Body of pancreas (tissue), 4 donors: ENCODE results near the gene SART3. TPM values are rescaled to one million over a fixed set of nuclear protein-coding genes. Genes with fewer than 3 reads are reported as not detected.
"Not testable (repeated sequence)": the region's sequence is repeated elsewhere in the genome, so short reads cannot be mapped to it uniquely, and the experiment has no call there.

Source experiments
- ATAC-seq: fragments of 150-250 bp; one replicate; pipeline ENCODE4 v1.9.1; 2016
- DNase-seq, 4 donors: peaks; one replicate each; pipeline ENCODE4 v3.0.0-alpha.2; 2019
- H3K27ac ChIP-seq, 4 donors: fragments of 200-600 bp; sonication (generic); 1 replicate in 3 of 4; 2 replicates in 1 of 4; pipeline versions ENCODE4 v1.5.1 to v1.6.1; 2016 to 2019; ENCODE audit warnings: mild to moderate bottlenecking in 1 of 4, mixed read lengths in 1 of 4, moderate library complexity in 1 of 4
- H3K27me3 ChIP-seq, 2 donors: fragments of 200-600 bp; sonication (generic); one replicate each; pipeline ENCODE4 v1.6.0; 2016; ENCODE audit warnings: mild to moderate bottlenecking in 1 of 2
- H3K36me3 ChIP-seq, 2 donors: fragments of 200-600 bp; sonication (generic); replicated peaks in 1 of 2; 2 replicates each; pipeline ENCODE4 v1.5.1; 2016; ENCODE audit warnings: low read depth in 2 of 2; ENCODE audit not compliant: insufficient read depth in 1 of 2
- H3K4me1 ChIP-seq: fragments of 200-600 bp; sonication (generic); one replicate; pipeline ENCODE4 v1.6.0; 2016
- H3K4me3 ChIP-seq, 2 donors: fragments of 200-600 bp; sonication (generic); 1 replicate in 1 of 2; 2 replicates in 1 of 2; pipeline ENCODE4 v1.5.1; 2016 to 2019
- H3K9me3 ChIP-seq, 3 donors: fragments of 200-600 bp; sonication (generic); 1 replicate in 2 of 3; 2 replicates in 1 of 3; pipeline ENCODE4 v1.5.1; 2016
- CTCF ChIP-seq, 7 experiments: fragments of 450-650 bp in 4 of 7; fragments of 200-600 bp in 3 of 7; sonication (generic) in 3 of 7; IDR thresholded peaks; one replicate each; pipeline ENCODE4 v1.5.1; 2016 to 2019; ENCODE audit warnings: antibody characterized with exemption in 7 of 7
- POLR2A ChIP-seq, 3 donors: fragments of 450-650 bp; IDR thresholded peaks; one replicate each; pipeline ENCODE4 v1.6.1; 2016; ENCODE audit warnings: antibody characterized with exemption in 3 of 3, mild to moderate bottlenecking in 2 of 3
- WGBS, 2 donors: methylation state at CpG; one replicate each; pipeline ENCODE4 v1.1.5; 2017; 5-methylcytosine and 5-hydroxymethylcytosine counted together
- intact Hi-C: fragments of 100-400 bp; cut with DNase I; formaldehyde crosslinking; loops from one replicate; pipeline ENCODE4 v1.15.1; 2023
- total RNA-seq, 2 donors: library from RNA; depleted of rRNA; stranded (reverse); fragments of >200 nt; gene quantifications; one replicate each; pipeline ENCODE4 v1.1.0, GENCODE V29; 2016

SART3 gene
- total RNA-seq, 2 donors from 2014 or later, result 20.2 to 38.6 TPM

GRCh38 chr12:108491256-108491655 lies 69.7 kb downstream of the SART3 start:
- WGBS, 2 donors, result 50 to 52% methylated on average over 2 of the region's 2 CpGs
- ATAC-seq (no peak), DNase-seq (no peak)
- Histone ChIP-seq H3K4me3 (no peak overlapping the region), H3K36me3 (no peaks in the 10 kb centered on the region), H3K27me3 (peaks cover 0 to 3% of the 10 kb centered on the region in 2 donors), H3K27ac (no peak overlapping the region), H3K4me1 (no peaks in the 10 kb centered on the region), H3K9me3 (peaks cover 0 to 9% (median 0%) of the 10 kb centered on the region in 3 donors)
- TF ChIP-seq POLR2A (IDR thresholded peaks at IDR 0.05), result no peak
- no peak for TF ChIP-seq CTCF (IDR thresholded peaks at IDR 0.05)
- intact Hi-C loops, result no loop called here

- ATAC-seq, H3K9me3 ChIP-seq, H3K27ac ChIP-seq, intact Hi-C loops, H3K36me3 ChIP-seq, H3K4me3 ChIP-seq, H3K27me3 ChIP-seq, H3K4me1 ChIP-seq, DNase-seq: not testable (repeated sequence)
- 82 to 83% methylated on average over 4 of the region's 4 CpGs for WGBS, 2 donors
Measured at GRCh38 chr12:108487029-108487428, 73.9 kb downstream of the SART3 start.

- H3K36me3 ChIP-seq, H3K27me3 ChIP-seq, H3K4me1 ChIP-seq, ATAC-seq, H3K9me3 ChIP-seq, H3K4me3 ChIP-seq, intact Hi-C loops, H3K27ac ChIP-seq, DNase-seq: not testable (repeated sequence)
- 52 to 61% methylated on average over 7 of the region's 7 CpGs for WGBS, 2 donors
Measured at GRCh38 chr12:108485371-108485770, 75.6 kb downstream of the SART3 start.

GRCh38 chr12:108484845-108485244 lies 76.1 kb downstream of the SART3 start:
- no peaks in the 10 kb centered on the region for H3K27me3 ChIP-seq
- DNase-seq (no peak), ATAC-seq (no peak)
- peaks cover 0 to 9% (median 0%) of the 10 kb centered on the region in 3 donors for H3K9me3 ChIP-seq
- TF ChIP-seq POLR2A (IDR thresholded peaks at IDR 0.05) (no peak), CTCF (IDR thresholded peaks at IDR 0.05) (no peak)
- H3K36me3 ChIP-seq, result no peaks in the 10 kb centered on the region
- WGBS, 2 donors, result 50 to 58% methylated on average over 2 of the region's 2 CpGs
- H3K4me3 ChIP-seq, result no peak overlapping the region
- H3K27ac ChIP-seq, result no peak overlapping the region
- H3K4me1 ChIP-seq, result no peaks in the 10 kb centered on the region
- intact Hi-C loops, result no loop called here

- no peaks in the 10 kb centered on the region for H3K4me1 ChIP-seq
- ATAC-seq (no peak), DNase-seq (no peak)
- H3K27me3 ChIP-seq, result no peaks in the 10 kb centered on the region
- intact Hi-C loops, result no loop called here
- WGBS, 2 donors, result 58 to 75% methylated on average over 2 of the region's 2 CpGs
- peaks cover 0 to 9% (median 0%) of the 10 kb centered on the region in 3 donors for H3K9me3 ChIP-seq
- H3K4me3 ChIP-seq, result no peak overlapping the region
- no peaks in the 10 kb centered on the region for H3K36me3 ChIP-seq
- no peak for TF ChIP-seq CTCF (IDR thresholded peaks at IDR 0.05)
- TF ChIP-seq POLR2A (IDR thresholded peaks at IDR 0.05), result no peak
- no peak overlapping the region for H3K27ac ChIP-seq
Measured at GRCh38 chr12:108484431-108484830, 76.5 kb downstream of the SART3 start.

- no peak for DNase-seq
- ATAC-seq, result no peak
- no peak overlapping the region for H3K4me3 ChIP-seq
- no peak for TF ChIP-seq CTCF (IDR thresholded peaks at IDR 0.05)
- TF ChIP-seq POLR2A (IDR thresholded peaks at IDR 0.05), result no peak
- no peaks in the 10 kb centered on the region for H3K36me3 ChIP-seq
- H3K27ac ChIP-seq, result no peak overlapping the region
- no peaks in the 10 kb centered on the region for H3K4me1 ChIP-seq
- 53 to 54% methylated on average over 6 of the region's 6 CpGs for WGBS, 2 donors
- H3K9me3 ChIP-seq, result peaks cover 0 to 9% (median 0%) of the 10 kb centered on the region in 3 donors
- intact Hi-C loops, result no loop called here
- H3K27me3 ChIP-seq, result no peaks in the 10 kb centered on the region
Measured at GRCh38 chr12:108483213-108484059, 77.5 kb downstream of the SART3 start.
